Smooth muscle cell (in vitro differentiated cells): ENCODE measurements around the gene ARHGAP15. TPM values are rescaled to one million over a fixed set of nuclear protein-coding genes. Genes with fewer than 3 reads are reported as not detected.

Experiments
- DNase-seq: peaks from one replicate; lab custom pipeline; 2025; ENCODE audit not compliant: unreplicated experiment; lab: John Stamatoyannopoulos, UW
- H2AFZ ChIP-seq: fragments of 200-600 bp; sonication (generic); 2 replicates; pipeline ENCODE4 v1.6.0; 2016; ENCODE audit warnings: antibody characterized with exemption, low read depth, mild to moderate bottlenecking
- H3F3A ChIP-seq: fragments of 200-600 bp; sonication (generic); 2 replicates; pipeline ENCODE4 v1.6.0; 2017; ENCODE audit warnings: antibody characterized with exemption, low read depth
- H3K27ac ChIP-seq: fragments of 200-600 bp; sonication (generic); 2 replicates; pipeline ENCODE4 v1.5.1; 2016; ENCODE audit warnings: low read depth, mild to moderate bottlenecking
- H3K27me3 ChIP-seq: fragments of 200-600 bp; sonication (generic); 2 replicates; pipeline ENCODE4 v1.6.1; 2016; ENCODE audit warnings: low read depth, mild to moderate bottlenecking
- H3K36me3 ChIP-seq: fragments of 200-600 bp; sonication (generic); 2 replicates; pipeline ENCODE4 v1.5.1; 2016; ENCODE audit warnings: low read depth
- H3K4me1 ChIP-seq: fragments of 200-600 bp; sonication (generic); 2 replicates; pipeline ENCODE4 v1.5.1; 2016; ENCODE audit warnings: low read depth
- H3K4me2 ChIP-seq: fragments of 200-600 bp; sonication (generic); 2 replicates; pipeline ENCODE4 v1.6.0; 2016; ENCODE audit warnings: mild to moderate bottlenecking
- H3K4me3 ChIP-seq: fragments of 200-600 bp; sonication (generic); 2 replicates; pipeline ENCODE4 v1.5.1; 2016; ENCODE audit warnings: mild to moderate bottlenecking
- H3K79me2 ChIP-seq: fragments of 200-600 bp; sonication (generic); 2 replicates; pipeline ENCODE4 v1.6.0; 2016; ENCODE audit warnings: low read depth, mild to moderate bottlenecking
- H3K9ac ChIP-seq: fragments of 200-600 bp; sonication (generic); 2 replicates; pipeline ENCODE4 v1.6.0; 2016; ENCODE audit warnings: low read depth
- H3K9me3 ChIP-seq: fragments of 200-600 bp; sonication (generic); replicated peaks from 2 replicates; pipeline ENCODE4 v1.5.1; 2016; ENCODE audit warnings: low read depth
- H4K20me1 ChIP-seq: fragments of 200-600 bp; sonication (generic); 2 replicates; pipeline ENCODE4 v1.6.0; 2016; ENCODE audit warnings: low read depth
- WGBS: methylation state at CpG from one replicate; pipeline ENCODE4 v1.1.7; 2016; ENCODE audit warnings: low lambda C conversion rate; 5-methylcytosine and 5-hydroxymethylcytosine counted together
- polyA plus RNA-seq: library from polyadenylated mRNA; unstranded; fragments of >200 nt; fragmentation: Nextera tagmentation; extraction: Ambion mirVana; gene quantifications from 2 replicates; pipeline ENCODE4 v1.2.1, GENCODE V29; 2016
- total RNA-seq: library from RNA; depleted of rRNA; stranded (reverse); fragments of >200 nt; gene quantifications from 2 replicates; pipeline ENCODE4 v1.2.3, GENCODE V29; 2014
- TF ChIP-seq, protein P1 (sequence below): fragments of 200-600 bp; sonication (generic); IDR thresholded peaks from 2 replicates; pipeline ENCODE4 v1.5.1; 2017; ENCODE audit warnings: borderline replicate concordance, mild to moderate bottlenecking, antibody characterized with exemption; ENCODE audit not compliant: insufficient read depth, poor library complexity, severe bottlenecking

The ARHGAP15 gene
- total and polyA plus RNA-seq, 2 experiments from 2014 or later, result not detected

DNA sequence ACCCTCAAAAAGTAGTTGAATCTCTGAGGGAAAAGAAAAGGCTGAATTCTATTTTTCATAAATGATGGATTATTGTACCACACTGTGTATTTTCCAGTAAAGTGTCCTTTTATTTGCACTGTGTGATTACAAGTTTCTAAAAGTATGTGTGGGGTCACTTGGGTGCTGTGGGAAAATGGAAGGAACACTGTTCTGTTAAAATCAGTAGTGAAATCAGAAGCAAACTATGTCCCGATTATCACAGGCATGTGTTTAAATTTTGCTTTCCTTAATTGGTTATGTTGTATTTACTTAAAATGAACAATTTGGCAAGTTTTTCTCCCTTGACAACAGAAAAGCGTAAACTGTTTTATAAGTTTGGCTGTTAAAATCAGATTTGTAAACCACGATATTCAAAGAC, 353.1 kb downstream of the ARHGAP15 start:
- H3K36me3 ChIP-seq, result no peaks in the 10 kb centered on the region
- no peak overlapping the region for H3K4me2 ChIP-seq
- TF ChIP-seq, protein P1, sequence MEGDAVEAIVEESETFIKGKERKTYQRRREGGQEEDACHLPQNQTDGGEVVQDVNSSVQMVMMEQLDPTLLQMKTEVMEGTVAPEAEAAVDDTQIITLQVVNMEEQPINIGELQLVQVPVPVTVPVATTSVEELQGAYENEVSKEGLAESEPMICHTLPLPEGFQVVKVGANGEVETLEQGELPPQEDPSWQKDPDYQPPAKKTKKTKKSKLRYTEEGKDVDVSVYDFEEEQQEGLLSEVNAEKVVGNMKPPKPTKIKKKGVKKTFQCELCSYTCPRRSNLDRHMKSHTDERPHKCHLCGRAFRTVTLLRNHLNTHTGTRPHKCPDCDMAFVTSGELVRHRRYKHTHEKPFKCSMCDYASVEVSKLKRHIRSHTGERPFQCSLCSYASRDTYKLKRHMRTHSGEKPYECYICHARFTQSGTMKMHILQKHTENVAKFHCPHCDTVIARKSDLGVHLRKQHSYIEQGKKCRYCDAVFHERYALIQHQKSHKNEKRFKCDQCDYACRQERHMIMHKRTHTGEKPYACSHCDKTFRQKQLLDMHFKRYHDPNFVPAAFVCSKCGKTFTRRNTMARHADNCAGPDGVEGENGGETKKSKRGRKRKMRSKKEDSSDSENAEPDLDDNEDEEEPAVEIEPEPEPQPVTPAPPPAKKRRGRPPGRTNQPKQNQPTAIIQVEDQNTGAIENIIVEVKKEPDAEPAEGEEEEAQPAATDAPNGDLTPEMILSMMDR, result no peak
- H3K4me3 ChIP-seq, result no peak overlapping the region
- no peaks in the 10 kb centered on the region for H3K79me2 ChIP-seq
- DNase-seq, result no peak
- no peaks in the 10 kb centered on the region for H3K9me3 ChIP-seq
- H3K27me3 ChIP-seq, result no peaks in the 10 kb centered on the region
- no peak overlapping the region for H3K9ac ChIP-seq
- H3F3A ChIP-seq, result no peaks in the 10 kb centered on the region
- no peaks in the 10 kb centered on the region for H4K20me1 ChIP-seq
- peaks cover 13% of the 10 kb centered on the region for H3K4me1 ChIP-seq
- 66% methylated on average over 3 of the region's 3 CpGs for WGBS
- no peak overlapping the region for H3K27ac ChIP-seq
- H2AFZ ChIP-seq, result peak overlapping the region; percentile 56

DNA sequence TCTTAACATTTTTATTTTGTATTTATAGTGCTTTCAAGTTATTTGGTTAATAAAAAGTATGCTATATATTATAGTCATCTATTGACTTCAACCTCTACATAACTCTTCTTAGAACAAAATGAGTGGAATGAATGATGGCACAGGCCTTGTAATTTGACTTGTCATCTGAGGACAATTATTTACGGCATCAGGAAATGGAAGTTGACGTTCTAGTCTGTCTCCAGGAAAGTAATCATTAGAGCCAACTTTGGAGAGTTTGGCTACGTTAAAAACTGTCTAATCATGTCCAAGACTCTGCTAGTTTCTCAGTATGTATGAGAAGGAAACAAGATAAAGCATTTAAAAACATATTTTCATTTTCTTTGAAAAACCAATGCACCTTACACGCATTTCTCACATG, 353.6 kb downstream of the ARHGAP15 start:
- Histone ChIP-seq H2AFZ (no peak overlapping the region), H3K79me2 (no peaks in the 10 kb centered on the region), H4K20me1 (no peaks in the 10 kb centered on the region), H3K27me3 (no peaks in the 10 kb centered on the region), H3K4me1 (peaks cover 13% of the 10 kb centered on the region), H3K9me3 (no peaks in the 10 kb centered on the region), H3F3A (no peaks in the 10 kb centered on the region), H3K27ac (no peak overlapping the region), H3K4me3 (no peak overlapping the region), H3K4me2 (no peak overlapping the region), H3K9ac (no peak overlapping the region), H3K36me3 (no peaks in the 10 kb centered on the region)
- TF ChIP-seq, protein P1, result no peak
- 74% methylated on average over 4 of the region's 4 CpGs for WGBS
- DNase-seq, result no peak

DNA sequence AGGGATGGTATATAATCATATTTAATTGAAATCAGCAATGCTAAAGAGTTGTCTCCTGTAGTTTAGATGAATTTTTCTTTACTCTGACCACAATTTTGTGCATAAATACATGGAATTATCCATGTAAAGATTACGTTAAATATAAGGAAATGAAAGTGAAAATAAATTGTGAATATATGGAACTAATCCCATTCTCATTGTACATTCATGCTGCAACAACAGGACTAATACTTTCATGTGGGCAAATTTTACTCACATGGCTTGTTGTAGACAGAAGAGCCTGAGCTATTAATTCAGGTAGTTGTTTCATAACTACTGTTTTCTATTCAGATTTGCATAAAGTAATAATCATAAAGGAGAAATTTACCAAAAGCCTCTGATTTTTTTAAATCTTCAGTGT, 357.8 kb downstream of the ARHGAP15 start:
- WGBS, result 66% methylated on average over 1 of the region's 1 CpG
- H3K79me2 ChIP-seq, result no peaks in the 10 kb centered on the region
- H4K20me1 ChIP-seq, result no peaks in the 10 kb centered on the region
- H3K27ac ChIP-seq, result no peak overlapping the region
- peaks cover 5% of the 10 kb centered on the region for H3K4me1 ChIP-seq
- no peak overlapping the region for H3K9ac ChIP-seq
- H3K4me2 ChIP-seq, result no peak overlapping the region
- H3K27me3 ChIP-seq, result no peaks in the 10 kb centered on the region
- H3F3A ChIP-seq, result no peaks in the 10 kb centered on the region
- H2AFZ ChIP-seq, result no peak overlapping the region
- H3K36me3 ChIP-seq, result no peaks in the 10 kb centered on the region
- H3K9me3 ChIP-seq, result no peaks in the 10 kb centered on the region
- TF ChIP-seq, protein P1, result no peak
- no peak overlapping the region for H3K4me3 ChIP-seq
- DNase-seq, result no peak

DNA sequence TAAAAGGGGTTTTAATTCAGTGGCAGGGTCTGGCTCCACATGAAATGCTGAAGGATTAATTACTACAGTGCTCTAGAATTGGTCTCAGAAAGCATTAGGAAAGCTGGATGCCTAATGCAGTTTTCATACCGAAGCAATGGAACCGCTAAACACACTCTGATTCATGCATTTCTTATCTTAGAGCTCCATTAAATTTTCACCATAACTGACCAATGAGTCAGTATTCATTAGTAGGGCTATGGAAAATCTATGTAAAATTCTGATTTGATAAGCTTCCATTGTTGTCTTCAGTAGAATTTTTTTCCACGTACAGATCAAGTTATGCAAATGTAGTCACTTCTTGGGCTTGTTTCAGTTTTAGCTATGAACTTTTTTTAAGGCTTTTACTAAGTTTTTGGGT, 359.9 kb downstream of the ARHGAP15 start:
- Histone ChIP-seq H3K27me3 (no peaks in the 10 kb centered on the region), H3F3A (no peaks in the 10 kb centered on the region), H3K9me3 (no peaks in the 10 kb centered on the region), H3K79me2 (no peaks in the 10 kb centered on the region), H2AFZ (no peak overlapping the region), H3K4me3 (no peak overlapping the region), H4K20me1 (no peaks in the 10 kb centered on the region), H3K4me2 (peak overlapping the region; percentile 74), H3K36me3 (no peaks in the 10 kb centered on the region), H3K27ac (peak overlapping the region; percentile 22), H3K4me1 (no peaks in the 10 kb centered on the region), H3K9ac (no peak overlapping the region)
- 17% methylated on average over 3 of the region's 3 CpGs for WGBS
- TF ChIP-seq, protein P1, result no peak
- DNase-seq, result no peak
